K562 (cell line): ENCODE data around the gene AP3B2. TPM values are rescaled to one million over a fixed set of nuclear protein-coding genes. Genes with fewer than 3 reads are reported as not detected.
A peak's percentile ranks its signal among the peaks of the same experiment; 100 is the strongest.

Source experiments
- ATAC-seq: fragments of 200-7000 bp; cut with Tn5 transposase; 3 replicates; pipeline ENCODE4 v1.9.1; 2020; ENCODE audit warnings: moderate library complexity
- BruUV-seq: library from RNA; stranded (reverse); fragments of 400-500 nt; replicated peaks from 2 replicates; lab custom pipeline; 2021; lab: Mats Ljungman, UMichigan
- CTCF ChIA-PET: fragments of 300-600 bp; formaldehyde crosslinking; extraction: SDS; loops from one replicate; lab custom pipeline; 2021; ENCODE audit warnings: low intra/inter-chr PET ratio; lab: Yijun Ruan, JAX
- POLR2A ChIA-PET: fragments of 300-600, 350-650 bp; sonication (Branson Sonifier 250); formaldehyde crosslinking; extraction: SDS; loops from one replicate; lab custom pipeline; 2021; ENCODE audit warnings: antibody characterized with exemption, inconsistent platforms; lab: Yijun Ruan, JAX
- DNase-seq, 4 experiments: peaks; one replicate each; pipeline versions ENCODE4 v3.0.0 to v3.0.0-alpha.2; 2011 to 2018; ENCODE audit warnings: low spot score in 3 of 4, mixed read lengths in 3 of 4; ENCODE audit errors: extremely low read depth in 1 of 4
- FAIRE-seq: peaks from 2 replicates; lab custom pipeline; 2011; peaks lifted over from hg19 to GRCh38; lab: Jason Lieb, UNC
- H2AFZ ChIP-seq: 2 replicates; pipeline ENCODE4 v1.6.0; 2011; ENCODE audit warnings: low read depth, low read length, control low read depth, inconsistent platforms
- H3K27ac ChIP-seq: fragments of 200-600 bp; 3 replicates; pipeline ENCODE4 v1.8.0; 2011; ENCODE audit warnings: low read depth, mild to moderate bottlenecking, control low read depth, inconsistent platforms, low read length, moderate library complexity, mixed read lengths; ENCODE audit errors: extremely low read depth
- H3K27me3 ChIP-seq, 2 experiments: fragments of 300-600 bp in 1 of 2; 2 replicates in 1 of 2; 3 replicates in 1 of 2; pipeline versions ENCODE4 v1.6.0 to v1.8.0; 2011; ENCODE audit warnings: inconsistent platforms in 2 of 2, low read length in 2 of 2, mild to moderate bottlenecking in 1 of 2, mixed read lengths in 1 of 2, moderate library complexity in 1 of 2; ENCODE audit not compliant: control insufficient read depth in 2 of 2, insufficient read depth in 2 of 2
- H3K36me3 ChIP-seq: fragments of 300-600 bp; 3 replicates; pipeline ENCODE4 v1.8.0; 2011; ENCODE audit warnings: mild to moderate bottlenecking, low read length, inconsistent platforms; ENCODE audit not compliant: control insufficient read depth, insufficient read depth
- H3K4me1 ChIP-seq, 2 experiments: fragments of 200-600 bp in 1 of 2; replicated peaks in 1 of 2; 2 replicates in 1 of 2; 3 replicates in 1 of 2; pipeline versions ENCODE4 v1.5.1 to v1.8.0; 2011; ENCODE audit warnings: inconsistent platforms in 2 of 2, low read length in 2 of 2, mild to moderate bottlenecking in 1 of 2, mixed read lengths in 1 of 2, moderate library complexity in 1 of 2; ENCODE audit not compliant: control insufficient read depth in 2 of 2, insufficient read depth in 2 of 2
- H3K4me2 ChIP-seq: 2 replicates; pipeline ENCODE4 v1.6.1; 2011; ENCODE audit warnings: low read length, control low read depth, inconsistent platforms, mixed read lengths; ENCODE audit not compliant: insufficient read depth
- H3K4me3 ChIP-seq: fragments of 200-600 bp; sonication (generic), shearing (Covaris generic); 2 replicates; pipeline ENCODE4 v1.5.1; 2016; ENCODE audit warnings: control low read depth, inconsistent platforms
- H3K79me2 ChIP-seq: fragments of 200-600 bp; 3 replicates; pipeline ENCODE4 v1.8.0; 2011; ENCODE audit warnings: low read length, inconsistent platforms; ENCODE audit not compliant: control insufficient read depth, insufficient read depth
- H3K9ac ChIP-seq, 2 experiments: 2 replicates each; pipeline versions ENCODE4 v1.6.0 to v1.6.1; 2011; ENCODE audit warnings: low read depth in 2 of 2, low read length in 2 of 2, control low read depth in 1 of 2, inconsistent platforms in 1 of 2, mild to moderate bottlenecking in 1 of 2, mixed read lengths in 1 of 2; ENCODE audit not compliant: insufficient read depth in 1 of 2
- H3K9me1 ChIP-seq: one replicate; pipeline ENCODE4 v1.6.0; 2011; ENCODE audit warnings: inconsistent platforms, mild to moderate bottlenecking, low read length, moderate library complexity; ENCODE audit not compliant: control insufficient read depth, insufficient read depth
- H3K9me3 ChIP-seq: replicated peaks from 2 replicates; pipeline ENCODE4 v1.5.1; 2011; ENCODE audit warnings: low read depth, low read length, inconsistent platforms; ENCODE audit not compliant: control insufficient read depth, insufficient read depth
- H4K20me1 ChIP-seq: replicated peaks from 2 replicates; pipeline ENCODE4 v1.6.1; 2011; ENCODE audit warnings: low read length, inconsistent platforms, mixed read lengths; ENCODE audit not compliant: control insufficient read depth, insufficient read depth
- ELK1 ChIP-seq: sonication (generic); formaldehyde crosslinking; IDR thresholded peaks from 2 replicates; pipeline ENCODE4 v1.8.1; 2022; ENCODE audit warnings: missing genetic modification reagents
- HMBOX1 ChIP-seq: sonication (generic); IDR thresholded peaks from 2 replicates; pipeline ENCODE4 v1.6.1; 2016
- in situ Hi-C: fragments of 300-500 bp; cut with MboI; formaldehyde crosslinking; loops from 4 replicates; pipeline ENCODE4 v1.15.0; 2018; ENCODE audit warnings: inconsistent platforms, mixed read lengths
- intact Hi-C: fragments of 100-400 bp; cut with micrococcal nuclease; formaldehyde crosslinking; loops from 2 replicates; pipeline ENCODE4 v1.14.2; 2022
- polyA plus RNA-seq, 8 experiments: library from polyadenylated mRNA; depleted of rRNA in 4 of 8; stranded (reverse) in 5 of 8; unstranded in 3 of 8; fragments of >200 nt; fragmentation: Nextera tagmentation in 2 of 8; fragmentation: Illumina TruSeq in 1 of 8; extraction: Ambion mirVana in 2 of 8; extraction: Trizol in 1 of 8; gene quantifications; 2 replicates each; pipeline versions ENCODE4 v1.2.1 to v1.2.3, GENCODE V29; 2011 to 2014; ENCODE audit warnings: inconsistent platforms in 1 of 8, missing spikeins in 1 of 8
- total RNA-seq, 7 experiments: library from RNA; depleted of rRNA in 6 of 7; stranded (reverse); fragments of >200 nt in 6 of 7; fragmentation: Illumina TruSeq in 2 of 7; extraction: Trizol in 2 of 7; gene quantifications; 2 replicates each; pipeline versions ENCODE4 v1.2.1 to v1.2.3, GENCODE V29; 2011 to 2021; ENCODE audit warnings: low replicate concordance in 1 of 7

Gene AP3B2
- total and polyA plus RNA-seq, 9 of the 15 experiments (the other 6 are each of a cell fraction or from before 2014, with no cell fraction given): 0.03 to 0.15 (median 0.10) TPM; not detected in 2

- H3K4me3 ChIP-seq: no peak overlapping the region
- CTCF ChIA-PET: no interaction called here
- ATAC-seq: no peak
Measured at GRCh38 chr15:82650046-82650670, 59.5 kb downstream of the AP3B2 start.

More at GRCh38 chr15:82650046-82650670, 59.5 kb downstream of the AP3B2 start:
- POLR2A ChIA-PET: interaction anchor here (0.6 to 2.2 kb wide), 9 partner anchors 9 to 199 kb away, joined by 3 to 7 read pairs (median 5); partner anchors contain the start of gene RPS17
- H3K4me1 ChIP-seq: peaks cover 23 to 46% of the 10 kb centered on the region in 2 experiments
- FAIRE-seq: peak; percentile 15
- no peak overlapping the region for H3K9ac ChIP-seq
- no peaks in the 10 kb centered on the region for H4K20me1 ChIP-seq
- TF ChIP-seq HMBOX1 (peak; percentile 51; the same call in 1 of the 2 replicates), ELK1 (CRISPR knock-in tag) (no peak)
- 0 out of 2 replicates have a peak overlapping the region, but pooled peaks have one; percentile 2 for H2AFZ ChIP-seq
- H3K27me3 ChIP-seq: no peaks in the 10 kb centered on the region
- H3K36me3 ChIP-seq: no peaks in the 10 kb centered on the region
- BruUV-seq: no TSS peak
- peaks cover 20% of the 10 kb centered on the region for H3K79me2 ChIP-seq
- intact Hi-C loops: no loop called here
- in situ Hi-C loops: no loop called here
- no peak for DNase-seq
- H3K4me2 ChIP-seq: no peak overlapping the region
- H3K9me3 ChIP-seq: no peaks in the 10 kb centered on the region
- no peaks in the 10 kb centered on the region for H3K9me1 ChIP-seq
- H3K27ac ChIP-seq: no peak overlapping the region
